NCI-H2029 treated with DMSO at 0.1 percent for 48 hours (cell line): Measurements from ENCODE around the gene TMCC1.
"Not testable (repeated sequence)": the region's sequence is repeated elsewhere in the genome, so short reads cannot be mapped to it uniquely, and the experiment has no call there.

Experiments
- DNase-seq: peaks from one replicate; lab custom pipeline; 2025; lab: John Stamatoyannopoulos, UW

Gene TMCC1

GRCh38 chr3:129773691-129774663 lies 119.5 kb downstream of the TMCC1 start:
- DNase-seq = no peak

DNA sequence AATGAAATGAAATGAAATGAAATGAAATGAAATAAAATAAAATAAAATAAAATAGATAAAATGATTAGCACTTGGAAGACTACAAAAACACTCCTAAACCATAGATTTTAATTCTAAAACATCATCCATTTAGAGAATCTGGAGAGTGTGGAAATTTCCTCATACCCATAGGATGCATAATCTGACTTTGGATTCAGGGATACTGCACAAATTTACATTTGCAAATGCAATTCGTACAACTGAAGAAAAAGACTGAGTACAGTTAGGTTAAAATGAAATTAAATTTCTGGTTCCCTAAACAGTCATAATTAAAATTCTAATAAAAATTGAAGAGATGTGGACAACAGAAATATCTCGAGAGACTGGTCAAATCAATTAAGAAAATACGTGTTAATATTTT lies 122.9 kb downstream of the TMCC1 start:
- no peak for DNase-seq

DNA sequence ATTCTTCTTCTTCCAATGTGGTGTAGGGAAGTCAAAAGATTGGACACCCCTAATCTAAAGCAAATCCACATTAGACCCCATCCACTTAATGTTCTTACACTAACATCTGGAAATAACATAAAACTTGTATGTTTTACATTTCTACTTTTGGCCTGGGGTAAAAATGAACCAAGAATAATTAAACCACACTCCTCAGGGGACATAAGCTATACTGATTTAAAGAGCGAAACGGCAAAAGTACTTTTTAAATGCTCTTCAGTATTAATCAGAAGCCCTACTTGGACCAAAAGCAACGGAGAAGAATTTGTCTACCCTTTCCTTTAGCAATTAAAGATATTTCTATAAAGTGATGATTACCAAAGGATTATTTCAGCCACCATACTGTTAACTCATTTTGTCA lies 123.9 kb downstream of the TMCC1 start:
- no peak for DNase-seq

DNA sequence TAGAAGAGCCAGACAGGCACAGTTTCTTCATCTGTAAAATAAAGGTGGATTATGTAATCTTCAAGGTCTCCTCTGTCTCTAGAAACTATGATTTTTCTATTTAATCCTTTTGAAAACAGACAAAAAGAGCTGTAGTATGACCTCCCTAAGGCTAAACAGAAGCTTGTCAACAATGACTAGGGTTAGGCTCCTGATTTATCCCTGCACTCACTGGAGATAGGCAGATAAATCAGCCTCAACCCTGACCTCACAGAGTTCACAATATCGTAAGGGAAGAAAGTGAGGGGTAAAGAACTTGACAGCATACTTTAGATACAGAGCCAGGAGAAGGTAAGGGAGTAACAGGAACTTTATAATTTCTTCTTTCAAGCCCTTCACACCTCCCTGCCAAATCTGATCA lies 124.8 kb downstream of the TMCC1 start:
- no peak for DNase-seq

- no peak for DNase-seq
Measured at GRCh38 chr3:129766135-129766534, 127.4 kb downstream of the TMCC1 start.

GRCh38 chr3:129764090-129764489 lies 129.4 kb downstream of the TMCC1 start:
- no peak for DNase-seq

DNA sequence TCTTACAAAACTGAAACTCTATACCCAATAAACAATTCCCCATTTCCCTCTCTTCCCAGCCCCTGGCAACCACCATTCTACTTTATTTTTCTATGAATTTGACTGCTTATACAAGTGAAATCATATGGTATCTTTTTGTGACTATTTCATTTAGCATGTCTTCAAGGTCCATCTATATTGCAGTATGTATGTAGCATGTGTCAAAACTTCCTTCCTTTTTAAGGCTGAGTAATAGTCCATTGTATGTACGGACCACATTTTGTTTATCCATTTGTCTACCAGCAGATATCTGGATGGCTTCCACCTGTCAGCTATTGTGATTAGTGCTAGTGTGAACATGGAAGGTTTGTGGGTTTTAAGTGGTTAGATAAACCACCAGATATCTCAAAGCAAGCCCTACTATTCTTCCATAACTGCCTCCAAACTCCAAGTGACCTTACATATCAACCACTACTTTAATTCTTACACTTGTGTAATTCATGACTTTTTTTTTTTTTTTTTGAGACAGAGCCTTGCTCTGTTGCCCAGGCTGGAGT lies 134.7 kb downstream of the TMCC1 start:
- no peak for DNase-seq

DNA sequence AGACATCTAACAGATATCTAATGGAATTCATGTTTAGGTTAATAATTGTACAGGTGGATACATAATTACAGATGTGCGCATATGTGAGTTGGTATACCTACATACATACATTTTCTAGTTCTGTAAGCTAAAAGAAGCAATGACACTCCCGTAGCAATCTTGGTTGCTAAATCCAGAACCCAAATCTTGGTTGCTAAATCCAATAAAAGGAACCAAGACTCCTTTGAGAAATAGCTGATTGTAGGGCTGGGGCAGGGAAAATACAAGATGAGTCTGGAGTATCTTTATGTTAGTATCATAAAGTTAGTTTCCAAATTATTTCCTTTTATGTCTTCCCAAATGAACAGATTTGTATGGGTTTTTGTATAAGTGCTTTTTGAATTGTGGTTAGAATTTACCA lies 135.2 kb downstream of the TMCC1 start:
- no peak for DNase-seq

DNA sequence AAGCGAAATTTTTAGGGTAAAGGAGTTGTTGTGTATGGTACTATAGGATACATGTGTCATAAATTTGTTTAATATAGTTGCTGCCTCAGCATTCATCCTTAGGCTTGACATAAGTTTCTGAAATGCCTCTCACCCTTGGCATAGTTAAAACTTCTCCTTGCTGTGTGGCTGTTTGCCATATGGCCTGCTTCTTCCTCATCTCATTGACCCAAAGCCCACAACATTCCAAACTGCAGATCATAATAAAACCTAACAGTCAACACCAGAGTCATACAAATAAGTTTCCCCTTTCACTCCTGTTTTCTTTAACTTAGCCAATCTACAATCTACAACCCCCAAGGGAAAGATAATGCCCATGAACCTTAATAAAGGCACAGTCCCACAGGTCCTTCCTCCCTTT lies 136.6 kb downstream of the TMCC1 start:
- DNase-seq = no peak

DNA sequence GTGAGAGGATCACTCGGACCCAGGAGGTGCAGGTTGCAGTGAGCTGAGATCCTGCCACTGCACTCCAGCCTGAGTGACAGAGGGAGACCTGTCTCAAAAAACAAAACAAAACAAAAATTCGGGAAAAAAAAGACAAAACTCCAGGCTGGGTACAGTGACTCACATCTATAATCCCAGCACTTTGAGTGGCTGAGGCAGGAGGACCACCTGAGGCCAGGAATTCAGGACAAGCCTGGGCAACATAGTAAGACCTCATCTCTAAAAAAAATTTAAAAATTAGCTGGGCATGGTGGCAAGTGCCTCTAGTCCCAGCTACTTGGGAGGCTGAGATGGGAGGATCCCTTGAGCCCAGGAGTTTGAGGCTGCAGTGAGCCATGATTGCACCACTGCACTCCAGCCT lies 142.4 kb downstream of the TMCC1 start:
- not testable (repeated sequence) for DNase-seq

- no peak for DNase-seq
Measured at GRCh38 chr3:129749692-129750091, 143.8 kb downstream of the TMCC1 start.

- DNase-seq = no peak
Measured at GRCh38 chr3:129747992-129748391, 145.5 kb downstream of the TMCC1 start.

DNA sequence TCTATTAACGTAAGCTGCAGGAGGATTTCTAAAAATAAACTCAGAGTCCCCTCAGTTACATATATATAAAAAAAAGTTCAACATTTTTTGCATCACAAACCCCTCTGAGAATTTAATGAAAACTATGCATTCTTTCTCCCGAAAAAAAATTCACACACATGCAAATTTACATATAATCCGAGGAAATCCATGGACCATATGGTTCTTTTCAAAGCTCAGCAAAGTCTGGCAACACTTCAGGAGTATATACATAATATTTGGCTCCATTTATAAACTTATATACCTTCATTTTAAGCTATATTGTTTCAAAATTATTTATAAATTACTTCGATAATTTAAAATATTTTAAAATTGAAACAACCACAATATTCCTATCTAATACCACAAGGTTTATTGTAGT lies 146.4 kb downstream of the TMCC1 start:
- no peak for DNase-seq

DNA sequence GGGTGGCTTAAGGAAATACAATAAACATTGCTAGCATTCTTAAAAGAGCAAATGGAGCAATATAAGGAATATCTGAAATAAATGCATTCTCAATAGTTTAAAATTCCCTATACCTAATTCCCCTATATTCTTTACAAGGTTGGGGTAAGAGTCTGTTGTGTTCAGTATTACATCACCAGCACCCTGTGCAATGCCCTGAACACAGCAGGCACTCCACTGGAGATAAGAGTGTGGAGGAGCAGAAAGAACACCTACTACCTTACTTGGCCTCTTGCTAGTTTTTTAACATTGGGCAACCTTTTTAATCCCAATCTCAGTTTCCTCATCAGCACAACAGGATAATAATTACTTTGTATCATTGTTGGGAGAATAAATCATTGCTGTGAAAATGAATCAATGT lies 146.9 kb downstream of the TMCC1 start:
- no peak for DNase-seq

DNA sequence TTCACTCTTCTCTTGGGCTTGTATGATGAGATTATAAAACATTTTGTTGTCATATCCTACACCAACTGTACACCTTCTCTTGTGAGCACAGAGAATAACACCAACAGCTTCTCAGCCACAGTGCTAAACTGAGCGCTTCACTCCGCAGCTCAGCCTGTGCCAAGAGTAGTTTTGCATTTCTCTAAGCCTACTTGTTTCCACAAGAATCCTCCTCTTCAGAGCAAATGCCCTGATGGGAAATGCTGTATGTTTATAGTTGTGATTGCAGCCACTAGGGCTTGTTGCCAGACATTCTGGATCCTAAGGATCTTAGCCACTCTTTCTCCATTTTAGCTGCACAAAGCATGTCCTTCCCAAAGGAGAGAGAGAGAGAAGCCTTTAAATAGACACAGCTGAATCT lies 148.3 kb downstream of the TMCC1 start:
- no peak for DNase-seq

DNA sequence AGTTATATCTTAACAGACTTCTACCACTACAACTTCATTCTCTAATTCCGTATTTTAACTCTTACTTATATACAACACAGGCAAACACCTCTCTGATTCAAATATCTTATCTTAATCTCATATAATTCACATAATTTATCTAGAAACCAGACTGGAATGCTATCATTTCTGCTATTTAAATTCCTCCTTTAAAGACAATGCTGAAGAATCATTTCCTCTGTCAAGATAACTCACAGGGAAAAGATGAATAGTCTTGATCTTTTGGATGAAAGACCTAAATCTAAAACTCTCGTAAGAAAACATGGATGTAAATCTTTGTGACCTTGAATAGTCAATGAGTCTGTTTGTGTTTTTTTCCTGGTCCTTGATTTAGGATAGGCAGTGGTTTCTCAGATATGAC lies 151.7 kb downstream of the TMCC1 start:
- no peak for DNase-seq

DNA sequence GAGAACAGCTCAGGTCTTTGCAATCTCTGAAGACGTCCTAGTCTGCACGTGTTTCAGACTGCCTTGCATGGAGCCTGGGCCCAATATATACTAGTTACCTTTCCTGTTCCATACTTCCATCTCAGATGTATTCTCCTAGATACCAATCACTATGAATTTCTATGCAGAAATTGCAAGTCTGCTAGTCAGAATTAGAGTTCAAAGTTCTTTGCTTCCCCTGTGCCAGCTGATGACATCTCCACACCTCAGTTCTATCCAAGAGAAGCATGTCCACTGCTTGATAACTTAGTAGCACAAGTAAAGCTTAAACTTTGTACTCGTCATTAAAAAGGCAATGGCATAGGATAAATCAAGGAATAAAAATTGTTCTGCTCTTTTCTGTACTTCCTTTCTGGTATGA lies 153.4 kb downstream of the TMCC1 start:
- DNase-seq = no peak

DNA sequence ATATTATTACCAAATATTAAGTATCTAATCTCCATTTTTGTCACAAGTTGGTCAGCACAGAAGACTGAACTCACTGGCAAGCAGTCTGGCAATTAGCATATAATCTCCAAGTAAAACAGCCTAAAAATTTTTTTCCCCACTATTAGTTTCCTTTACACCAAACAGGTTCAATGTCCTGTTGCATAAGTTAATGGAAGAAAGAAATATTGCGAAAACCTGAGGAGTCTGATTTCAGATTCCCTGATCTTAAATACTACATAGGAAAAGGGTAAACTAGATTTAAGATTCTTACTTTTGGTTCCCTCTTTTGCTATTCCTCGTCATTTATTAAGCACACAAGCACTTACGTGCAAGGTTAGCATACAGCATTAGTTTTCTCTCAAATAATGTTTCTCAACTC lies 153.9 kb downstream of the TMCC1 start:
- no peak for DNase-seq

GRCh38 chr3:129738172-129738571 lies 155.3 kb downstream of the TMCC1 start:
- DNase-seq = no peak

DNA sequence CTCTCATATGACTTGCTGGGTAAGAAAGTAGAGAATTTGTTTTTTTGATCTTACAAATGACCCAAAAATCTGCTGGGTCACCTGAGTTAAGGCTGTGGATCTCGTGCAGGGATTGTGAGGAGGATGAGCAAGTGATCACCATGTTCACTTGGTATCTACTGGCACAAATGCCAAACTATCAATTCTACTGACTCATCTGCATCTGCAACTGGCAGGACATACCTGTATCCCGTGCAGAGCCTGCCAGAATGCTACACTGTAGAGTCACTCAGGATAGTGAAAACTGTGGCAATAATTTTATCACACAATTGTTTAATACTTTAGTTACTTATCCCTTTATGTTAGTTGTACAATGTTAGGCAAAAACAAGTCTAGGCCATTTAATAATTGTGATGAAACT lies 157.4 kb downstream of the TMCC1 start:
- DNase-seq = no peak

DNA sequence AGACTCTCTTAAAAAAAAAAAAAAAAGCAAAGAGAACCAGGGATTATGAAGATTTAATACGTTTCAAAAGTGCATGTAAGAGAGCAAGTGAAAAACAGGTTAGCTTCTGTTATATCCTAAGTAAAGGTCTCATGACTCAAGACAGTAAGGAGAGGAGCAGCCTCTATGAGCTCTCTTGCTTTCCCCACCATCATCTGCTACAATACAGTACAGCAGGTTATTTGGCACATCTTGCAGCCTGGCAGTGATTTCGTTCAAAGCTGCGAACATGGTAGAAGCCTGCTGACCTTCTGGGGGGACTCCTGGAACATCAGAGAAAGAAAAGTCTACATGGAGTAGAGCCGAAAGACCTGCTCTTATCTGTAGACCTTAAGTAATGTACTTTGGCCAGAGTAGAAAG lies 157.9 kb downstream of the TMCC1 start:
- DNase-seq = no peak

DNA sequence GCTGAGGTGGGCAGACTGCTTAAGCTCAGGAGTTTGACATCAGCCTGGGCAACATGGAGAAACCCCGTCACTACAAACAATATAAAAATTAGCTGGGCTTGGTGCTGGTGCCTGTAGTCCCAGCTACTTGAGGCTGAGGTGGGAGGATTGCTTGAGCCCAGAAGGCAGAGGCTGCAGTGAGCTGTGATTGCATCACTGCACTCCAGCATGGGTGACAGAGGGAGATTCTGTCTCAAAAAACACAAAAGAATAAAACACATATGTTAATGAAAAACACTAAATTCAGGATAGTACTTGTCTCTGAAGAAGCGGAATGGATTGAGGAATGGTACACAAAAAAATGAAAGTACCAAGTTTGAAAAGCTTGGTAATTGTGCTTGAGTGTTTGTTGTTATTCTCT lies 159.1 kb downstream of the TMCC1 start:
- DNase-seq = no peak

DNA sequence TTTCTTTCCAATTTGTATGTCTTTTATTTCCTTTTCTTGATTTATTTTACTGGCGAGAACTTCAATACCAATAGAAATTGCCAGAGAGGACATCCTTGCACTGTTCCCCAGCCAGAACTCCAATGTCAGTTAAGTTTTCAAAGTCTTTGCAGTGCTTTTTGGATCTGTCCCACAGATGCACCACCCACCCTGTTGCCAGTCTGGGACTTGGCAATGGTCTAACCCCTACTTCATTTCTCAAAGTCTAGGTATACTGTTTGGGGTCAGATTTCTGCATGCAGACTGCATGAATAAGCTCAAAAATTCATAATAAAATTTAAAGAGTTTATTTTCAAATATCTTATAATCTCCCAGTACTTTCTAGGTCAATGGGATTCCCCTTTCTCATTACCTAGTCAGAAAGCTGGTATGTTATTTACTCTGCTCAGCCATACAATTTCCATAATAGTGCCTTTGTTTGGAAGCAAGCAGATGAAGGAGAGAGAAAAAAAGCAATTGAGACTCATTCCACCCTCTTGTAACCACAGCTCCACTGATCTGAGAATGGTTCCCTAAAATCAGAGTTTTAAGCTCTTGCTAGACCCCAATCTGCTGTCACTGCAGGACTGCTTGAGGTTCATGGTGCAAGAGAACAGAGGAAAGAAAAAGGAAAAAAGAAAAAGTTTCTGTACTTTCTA lies 161.2 kb downstream of the TMCC1 start:
- no peak for DNase-seq
